H9 (cell line): ENCODE data around the gene LARP7. TPM values are rescaled to one million over a fixed set of nuclear protein-coding genes. Genes with fewer than 3 reads are reported as not detected.

Experiments
- DNase-seq: peaks from one replicate; pipeline ENCODE4 v3.0.0-alpha.2; 2017
- H2AFZ ChIP-seq: one replicate; pipeline ENCODE4 v1.6.1; 2013; ENCODE audit warnings: mild to moderate bottlenecking, low read length, control low read depth, moderate library complexity
- H2AK5ac ChIP-seq: 2 replicates; pipeline ENCODE4 v1.6.1; 2013; ENCODE audit warnings: low read length, control low read depth, mixed read lengths; ENCODE audit not compliant: insufficient read length
- H2BK120ac ChIP-seq: one replicate; pipeline ENCODE4 v1.6.1; 2013; ENCODE audit warnings: low read depth, mild to moderate bottlenecking, low read length, control low read depth, inconsistent platforms; ENCODE audit not compliant: poor library complexity, severe bottlenecking
- H2BK12ac ChIP-seq: 2 replicates; pipeline ENCODE4 v1.6.1; 2013; ENCODE audit warnings: low read length, control low read depth, mixed read lengths, low read depth; ENCODE audit not compliant: insufficient read length
- H2BK15ac ChIP-seq: 2 replicates; pipeline ENCODE4 v1.6.1; 2013; ENCODE audit warnings: low read depth, low read length, control low read depth
- H2BK20ac ChIP-seq: one replicate; pipeline ENCODE4 v1.6.1; 2013; ENCODE audit warnings: low read depth, mild to moderate bottlenecking, low read length, control low read depth, inconsistent platforms; ENCODE audit not compliant: poor library complexity, severe bottlenecking
- H2BK5ac ChIP-seq: 2 replicates; pipeline ENCODE4 v1.6.1; 2013; ENCODE audit warnings: low read length, control low read depth, mixed read lengths; ENCODE audit not compliant: insufficient read length
- H3K14ac ChIP-seq: 2 replicates; pipeline ENCODE4 v1.6.1; 2013; ENCODE audit warnings: low read length, control low read depth; ENCODE audit not compliant: insufficient read depth
- H3K18ac ChIP-seq: 2 replicates; pipeline ENCODE4 v1.6.1; 2013; ENCODE audit warnings: low read depth, mild to moderate bottlenecking, mixed read lengths, low read length, control low read depth; ENCODE audit not compliant: insufficient read length
- H3K23ac ChIP-seq: 2 replicates; pipeline ENCODE4 v1.6.1; 2013; ENCODE audit warnings: low read length, control low read depth, mixed read lengths, low read depth; ENCODE audit not compliant: insufficient read length
- H3K23me2 ChIP-seq: 2 replicates; pipeline ENCODE4 v1.6.1; 2013; ENCODE audit warnings: low read depth, mild to moderate bottlenecking, mixed read lengths, low read length, control low read depth; ENCODE audit not compliant: insufficient read length, poor library complexity, severe bottlenecking
- H3K27ac ChIP-seq: 2 replicates; pipeline ENCODE4 v1.5.1; 2013; ENCODE audit warnings: low read length, control low read depth, mixed read lengths, low read depth; ENCODE audit not compliant: insufficient read length
- H3K27me3 ChIP-seq: 2 replicates; pipeline ENCODE4 v1.6.1; 2013; ENCODE audit warnings: low read length, control low read depth, inconsistent platforms; ENCODE audit not compliant: insufficient read depth
- H3K4ac ChIP-seq: 2 replicates; pipeline ENCODE4 v1.6.1; 2013; ENCODE audit warnings: low read depth, mild to moderate bottlenecking, control low read depth, inconsistent platforms, low read length, moderate library complexity
- H3K4me1 ChIP-seq: 2 replicates; pipeline ENCODE4 v1.6.1; 2013; ENCODE audit warnings: low read length, control low read depth, inconsistent platforms; ENCODE audit not compliant: insufficient read depth
- H3K4me2 ChIP-seq: 2 replicates; pipeline ENCODE4 v1.6.1; 2013; ENCODE audit warnings: low read length, control low read depth, mixed read lengths; ENCODE audit not compliant: insufficient read length, insufficient read depth
- H3K56ac ChIP-seq: 2 replicates; pipeline ENCODE4 v1.6.1; 2013; ENCODE audit warnings: low read depth, mild to moderate bottlenecking, mixed read lengths, low read length, control low read depth; ENCODE audit not compliant: insufficient read length
- H3K79me1 ChIP-seq: 2 replicates; pipeline ENCODE4 v1.6.1; 2013; ENCODE audit warnings: low read depth, mild to moderate bottlenecking, moderate library complexity, low read length, control low read depth, inconsistent platforms; ENCODE audit not compliant: insufficient read depth, poor library complexity, severe bottlenecking
- H3K79me2 ChIP-seq: 2 replicates; pipeline ENCODE4 v1.6.1; 2013; ENCODE audit warnings: low read length, control low read depth, inconsistent platforms; ENCODE audit not compliant: insufficient read depth
- H3K9ac ChIP-seq: 2 replicates; pipeline ENCODE4 v1.6.1; 2013; ENCODE audit warnings: low read length, control low read depth, mixed read lengths; ENCODE audit not compliant: insufficient read length; ENCODE audit errors: extremely low read depth
- H3K9me3 ChIP-seq: one replicate; pipeline ENCODE4 v1.6.1; 2013; ENCODE audit warnings: low read depth, low read length, inconsistent platforms; ENCODE audit not compliant: control insufficient read depth
- H3T11ph ChIP-seq: one replicate; pipeline ENCODE4 v1.6.1; 2013; ENCODE audit warnings: mild to moderate bottlenecking, low read length, control low read depth, inconsistent platforms
- H4K20me1 ChIP-seq: one replicate; pipeline ENCODE4 v1.6.1; 2013; ENCODE audit not compliant: control insufficient read depth, insufficient read length, insufficient read depth
- H4K5ac ChIP-seq: 2 replicates; pipeline ENCODE4 v1.6.1; 2013; ENCODE audit warnings: low read depth, mild to moderate bottlenecking, mixed read lengths, low read length, control low read depth; ENCODE audit not compliant: insufficient read length
- H4K8ac ChIP-seq: replicated peaks from 2 replicates; pipeline ENCODE4 v1.6.1; 2013; ENCODE audit warnings: low read length, control low read depth, mixed read lengths, low read depth; ENCODE audit not compliant: insufficient read length
- H4K91ac ChIP-seq: 2 replicates; pipeline ENCODE4 v1.6.1; 2013; ENCODE audit warnings: low read depth, mild to moderate bottlenecking, moderate library complexity, mixed read lengths, low read length, control low read depth; ENCODE audit not compliant: insufficient read length
- H3K27ac Mint-ChIP-seq, 3 experiments: 2 replicates in 2 of 3; 3 replicates in 1 of 3; pipeline ENCODE4 v1.8.0; 2020 to 2021; ENCODE audit warnings: mixed read lengths in 3 of 3, mild to moderate bottlenecking in 1 of 3, moderate library complexity in 1 of 3
- H3K27me3 Mint-ChIP-seq: 2 replicates; pipeline ENCODE4 v1.8.0; 2021; ENCODE audit warnings: low read depth, mild to moderate bottlenecking, moderate library complexity, mixed read lengths
- H3K36me3 Mint-ChIP-seq, 3 experiments: 2 replicates in 2 of 3; 3 replicates in 1 of 3; pipeline ENCODE4 v1.8.0; 2020 to 2021; ENCODE audit warnings: low read depth in 3 of 3, mixed read lengths in 3 of 3; ENCODE audit not compliant: insufficient read depth in 1 of 3
- H3K4me1 Mint-ChIP-seq, 2 experiments: 2 replicates each; pipeline ENCODE4 v1.8.0; 2020; ENCODE audit warnings: mixed read lengths in 2 of 2
- H3K4me3 Mint-ChIP-seq, 2 experiments: 2 replicates in 1 of 2; 3 replicates in 1 of 2; pipeline ENCODE4 v1.8.0; 2020 to 2021; ENCODE audit warnings: mild to moderate bottlenecking in 2 of 2, mixed read lengths in 2 of 2, moderate library complexity in 1 of 2
- H3K9me3 Mint-ChIP-seq, 2 experiments: 2 replicates in 1 of 2; 3 replicates in 1 of 2; pipeline ENCODE4 v1.8.0; 2020; ENCODE audit warnings: mild to moderate bottlenecking in 2 of 2, mixed read lengths in 2 of 2, moderate library complexity in 1 of 2
- WGBS: extraction: QIAGEN DNeasy Blood & Tissue Kit; methylation state at CpG from one replicate; pipeline ENCODE4 v1.1.7; 2013; ENCODE audit warnings: missing lambda C conversion rate, low lambda C conversion rate, mixed read lengths; ENCODE audit not compliant: insufficient read length; ENCODE audit errors: extremely low coverage; 5-methylcytosine and 5-hydroxymethylcytosine counted together
- total RNA-seq: library from RNA; stranded (reverse); gene quantifications from 2 replicates; pipeline ENCODE4 v1.2.1, GENCODE V29; 2021
- TF ChIP-seq, protein P1 (sequence below): fragments of 200-600 bp; sonication (generic); conservative IDR thresholded peaks from 3 replicates; pipeline ENCODE4 v1.8.0; 2021; ENCODE audit warnings: antibody characterized with exemption, mild to moderate bottlenecking

Gene LARP7
- total RNA-seq, 1 experiment from 2014 or later: 37.0 TPM

DNA sequence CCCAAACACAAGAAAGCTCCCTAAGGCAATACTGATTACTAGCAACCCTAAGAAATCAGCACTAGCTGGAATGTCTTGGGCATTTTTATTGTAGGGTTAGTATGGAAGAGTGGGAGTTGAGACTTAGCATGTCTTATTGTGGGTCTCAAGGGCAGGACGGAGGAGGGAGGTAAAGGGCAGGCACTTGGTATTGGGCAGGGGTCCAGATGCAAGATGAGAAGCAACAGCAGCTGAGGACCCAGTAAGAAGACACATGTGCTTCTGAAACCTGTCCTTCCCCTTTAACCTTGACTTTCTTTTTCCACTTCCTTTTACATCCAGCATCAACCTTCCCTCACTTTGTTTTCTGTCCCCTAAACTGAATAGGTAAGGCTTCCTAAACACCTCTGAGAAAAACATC lies 37.4 kb downstream of the LARP7 start:
- no peaks in the 10 kb centered on the region for H3K79me2 ChIP-seq
- Mint-ChIP-seq H3K27ac (peak overlapping the region in 1 of 3 experiments; percentile 11; a peak in 1 of 7 replicates), H3K36me3 (no peaks in the 10 kb centered on the region), H3K9me3 (no peaks in the 10 kb centered on the region), H3K27me3 (no peaks in the 10 kb centered on the region), H3K4me3 (no peak overlapping the region), H3K4me1 (peaks cover 15 to 28% of the 10 kb centered on the region in 2 experiments)
- no peak overlapping the region for H2BK15ac ChIP-seq
- no peak overlapping the region for H3T11ph ChIP-seq
- H4K8ac ChIP-seq: no peak overlapping the region
- no peak overlapping the region for H2BK20ac ChIP-seq
- no peak overlapping the region for H3K4me2 ChIP-seq
- no peak overlapping the region for H2BK5ac ChIP-seq
- no peaks in the 10 kb centered on the region for H3K23me2 ChIP-seq
- H3K9ac ChIP-seq: no peak overlapping the region
- no peaks in the 10 kb centered on the region for H3K79me1 ChIP-seq
- H4K91ac ChIP-seq: no peak overlapping the region
- H3K18ac ChIP-seq: no peak overlapping the region
- TF ChIP-seq, protein P1, sequence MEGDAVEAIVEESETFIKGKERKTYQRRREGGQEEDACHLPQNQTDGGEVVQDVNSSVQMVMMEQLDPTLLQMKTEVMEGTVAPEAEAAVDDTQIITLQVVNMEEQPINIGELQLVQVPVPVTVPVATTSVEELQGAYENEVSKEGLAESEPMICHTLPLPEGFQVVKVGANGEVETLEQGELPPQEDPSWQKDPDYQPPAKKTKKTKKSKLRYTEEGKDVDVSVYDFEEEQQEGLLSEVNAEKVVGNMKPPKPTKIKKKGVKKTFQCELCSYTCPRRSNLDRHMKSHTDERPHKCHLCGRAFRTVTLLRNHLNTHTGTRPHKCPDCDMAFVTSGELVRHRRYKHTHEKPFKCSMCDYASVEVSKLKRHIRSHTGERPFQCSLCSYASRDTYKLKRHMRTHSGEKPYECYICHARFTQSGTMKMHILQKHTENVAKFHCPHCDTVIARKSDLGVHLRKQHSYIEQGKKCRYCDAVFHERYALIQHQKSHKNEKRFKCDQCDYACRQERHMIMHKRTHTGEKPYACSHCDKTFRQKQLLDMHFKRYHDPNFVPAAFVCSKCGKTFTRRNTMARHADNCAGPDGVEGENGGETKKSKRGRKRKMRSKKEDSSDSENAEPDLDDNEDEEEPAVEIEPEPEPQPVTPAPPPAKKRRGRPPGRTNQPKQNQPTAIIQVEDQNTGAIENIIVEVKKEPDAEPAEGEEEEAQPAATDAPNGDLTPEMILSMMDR: no peak
- H3K27ac ChIP-seq: no peak overlapping the region
- H2BK120ac ChIP-seq: no peak overlapping the region
- H2AFZ ChIP-seq: no peak overlapping the region
- H2AK5ac ChIP-seq: no peak overlapping the region
- no peaks in the 10 kb centered on the region; the same call in 1 of the 2 replicates for H3K4me1 ChIP-seq
- H3K4ac ChIP-seq: no peak overlapping the region
- H4K5ac ChIP-seq: no peak overlapping the region
- no peaks in the 10 kb centered on the region for H3K9me3 ChIP-seq
- DNase-seq: no peak
- H3K27me3 ChIP-seq: no peaks in the 10 kb centered on the region
- no CpG with 5 or more reads among the region's 1 CpG for WGBS
- no peak overlapping the region for H3K14ac ChIP-seq
- no peaks in the 10 kb centered on the region for H4K20me1 ChIP-seq
- H2BK12ac ChIP-seq: no peak overlapping the region
- no peak overlapping the region for H3K23ac ChIP-seq
- no peak overlapping the region for H3K56ac ChIP-seq
